Superior temporal gyrus (tissue), 1 donor: Measurements from ENCODE around the gene ZNF615.
A peak's percentile ranks its signal among the peaks of the same experiment; 100 is the strongest.
"Not testable (repeated sequence)": the region's sequence is repeated elsewhere in the genome, so short reads cannot be mapped to it uniquely, and the experiment has no call there.

ENCODE experiments used
- DNase-seq: peaks from one replicate; pipeline ENCODE4 v3.0.0-alpha.2; 2016; ENCODE audit errors: extremely low spot score

Gene ZNF615

DNA sequence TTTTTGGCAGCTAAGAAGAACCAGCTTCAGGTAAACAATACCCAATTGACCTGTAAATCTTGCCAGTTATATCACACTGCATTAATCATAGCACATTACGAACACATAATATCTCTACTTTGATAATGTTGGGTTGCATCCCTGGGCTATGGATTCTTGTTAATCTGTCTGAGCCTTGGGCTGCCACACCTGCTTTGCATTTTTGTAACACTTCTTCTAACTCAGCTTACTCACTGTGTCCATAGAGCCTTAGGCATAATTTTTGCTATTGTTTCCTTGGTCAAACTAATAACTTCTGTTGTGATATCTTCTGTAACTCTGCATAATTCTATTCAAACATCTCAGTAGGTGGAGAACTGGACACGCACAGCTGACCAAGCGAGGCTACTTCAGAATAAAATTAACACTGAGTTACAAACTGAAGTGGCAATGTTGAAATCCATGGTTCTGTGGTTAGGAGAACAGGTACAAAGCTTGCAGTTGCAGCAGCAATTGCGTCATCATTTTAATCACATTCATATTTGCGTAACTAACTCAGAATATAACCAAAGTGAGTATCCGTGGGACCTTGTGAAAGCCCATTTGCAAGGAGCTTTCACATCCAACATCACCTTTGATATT is 27.8 kb downstream of the ZNF615 start:
- no peak for DNase-seq

DNA sequence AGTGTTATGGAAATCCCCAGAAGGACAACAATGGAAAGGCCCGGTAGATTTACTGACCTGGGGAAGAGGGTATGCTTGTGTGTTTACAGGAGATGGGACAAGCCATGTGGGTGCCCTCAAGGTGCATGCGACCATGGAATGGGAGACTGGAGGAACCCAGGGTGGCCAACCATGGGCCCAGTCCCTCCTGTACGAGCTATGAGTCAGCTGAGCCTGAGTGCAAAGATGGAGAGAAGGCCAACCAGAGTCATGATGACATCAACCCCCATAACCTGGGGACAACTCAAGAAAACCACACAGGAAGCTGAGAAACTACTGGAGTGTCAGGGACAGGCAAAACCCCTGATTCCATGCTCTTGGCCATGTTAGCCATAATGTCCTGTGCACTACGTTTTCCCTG is 29.1 kb downstream of the ZNF615 start:
- no peak for DNase-seq

DNA sequence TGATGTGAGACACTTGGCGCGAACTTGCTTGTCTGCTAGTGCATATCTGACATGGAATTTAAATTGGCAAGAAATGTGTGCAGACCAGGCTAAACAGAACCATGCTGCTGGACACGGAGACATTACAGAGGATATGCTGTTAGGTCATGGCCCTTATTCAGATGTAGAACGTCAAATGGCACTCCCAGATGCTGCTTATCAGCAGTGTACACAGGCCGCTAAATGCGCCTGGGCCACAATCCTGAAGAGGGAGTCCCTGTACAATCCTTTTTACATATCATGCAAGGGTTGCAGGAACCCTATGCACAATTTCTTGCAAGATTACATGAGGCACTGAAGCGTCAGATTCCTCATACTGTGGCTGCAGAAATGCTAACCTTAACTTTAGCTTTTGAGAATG is 30.7 kb downstream of the ZNF615 start:
- no peak for DNase-seq

DNA sequence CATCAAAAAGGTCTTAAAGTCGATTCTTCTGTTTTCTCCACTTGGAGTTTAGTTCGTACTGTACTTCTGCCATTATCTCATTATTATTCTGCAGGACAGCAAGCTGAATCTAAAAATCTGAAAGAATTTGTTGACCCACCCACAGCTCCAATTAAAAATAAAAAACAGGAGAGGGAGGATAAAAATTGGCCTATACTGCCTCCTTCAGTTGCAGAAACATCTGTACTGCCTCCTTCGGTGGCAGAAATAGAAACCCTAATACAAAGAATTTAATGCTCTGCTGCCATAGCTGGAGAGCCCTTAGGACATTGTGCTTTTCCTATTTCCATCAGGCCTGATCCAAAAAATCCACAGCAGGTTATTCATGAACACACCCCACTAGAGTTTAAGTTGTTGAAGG is 31.2 kb downstream of the ZNF615 start:
- no peak for DNase-seq

DNA sequence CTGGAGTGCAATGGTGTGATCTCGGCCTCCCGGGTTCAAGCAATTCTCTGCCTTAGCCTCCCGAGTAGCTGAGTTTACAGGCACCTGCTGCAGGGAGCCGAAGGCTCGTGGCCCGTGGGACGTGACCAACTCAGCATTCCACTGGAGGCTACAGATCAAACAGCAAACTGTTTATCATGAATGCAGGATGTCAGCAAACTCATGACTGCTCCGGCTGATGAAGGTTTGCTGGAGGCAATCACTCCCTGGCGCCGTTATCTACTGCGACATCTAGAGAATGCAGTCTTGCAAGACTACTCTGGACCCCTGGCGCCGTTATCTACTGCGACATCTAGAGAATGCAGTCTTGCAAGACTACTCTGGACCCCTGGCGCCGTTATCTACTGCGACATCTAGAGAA is 32.2 kb downstream of the ZNF615 start:
- DNase-seq = not testable (repeated sequence)

DNA sequence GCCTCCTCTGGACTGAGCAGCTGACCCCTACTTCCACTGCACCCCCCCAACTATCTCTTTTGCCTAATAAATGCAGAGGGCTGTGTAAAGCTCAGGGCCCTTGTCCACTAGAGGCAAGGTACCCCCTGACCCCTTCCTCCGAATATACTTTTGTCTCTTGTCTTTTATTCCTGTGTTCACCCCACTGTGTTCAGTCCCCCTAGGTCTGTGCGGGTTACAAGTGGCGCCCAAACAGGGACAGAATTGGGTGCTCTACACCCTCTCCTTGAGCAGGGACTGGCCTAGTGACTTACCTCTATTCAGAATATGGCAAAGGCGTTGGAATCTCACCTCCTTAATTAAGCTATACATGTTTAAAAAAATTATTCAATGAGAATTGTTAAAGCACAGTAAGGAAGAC is 36.4 kb downstream of the ZNF615 start:
- DNase-seq = no peak

DNA sequence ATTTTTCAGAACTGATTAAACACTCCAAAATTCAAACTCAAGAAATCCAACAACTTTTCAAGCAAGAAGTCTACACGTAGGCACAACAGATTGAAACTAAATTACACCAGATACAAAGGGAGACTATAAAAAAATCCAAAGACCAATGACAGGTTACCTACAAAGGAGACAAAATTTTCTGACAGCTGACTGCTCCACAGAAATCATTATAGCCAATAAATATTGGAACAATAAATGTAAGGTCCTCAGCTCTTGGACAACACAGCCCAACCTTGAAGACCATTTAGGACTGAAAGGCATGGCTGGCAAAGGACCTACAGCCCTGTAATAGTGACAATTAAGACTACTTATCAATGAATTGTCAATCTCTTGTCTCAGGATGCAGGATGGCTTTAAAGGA is 37.3 kb downstream of the ZNF615 start:
- DNase-seq = no peak

DNA sequence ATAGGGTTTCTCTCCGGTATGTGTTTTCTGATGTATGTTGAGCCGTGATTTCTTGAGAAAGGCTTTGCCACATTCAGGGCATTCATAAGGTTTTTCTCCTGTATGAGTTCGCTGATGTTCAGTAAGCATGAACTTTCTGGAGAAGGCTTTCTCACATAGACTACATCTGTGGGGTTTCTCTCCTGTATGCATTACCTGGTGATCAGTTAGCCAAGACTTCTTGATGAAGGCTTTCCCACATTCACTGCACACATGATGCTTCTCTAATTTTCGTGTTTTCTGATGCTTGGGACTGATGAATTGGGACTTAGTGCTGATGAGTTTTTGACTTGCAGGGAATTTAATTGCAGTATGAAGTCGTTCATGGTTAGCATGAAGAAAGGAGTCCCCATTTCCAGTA is 42.4 kb downstream of the ZNF615 start:
- no peak for DNase-seq

DNA sequence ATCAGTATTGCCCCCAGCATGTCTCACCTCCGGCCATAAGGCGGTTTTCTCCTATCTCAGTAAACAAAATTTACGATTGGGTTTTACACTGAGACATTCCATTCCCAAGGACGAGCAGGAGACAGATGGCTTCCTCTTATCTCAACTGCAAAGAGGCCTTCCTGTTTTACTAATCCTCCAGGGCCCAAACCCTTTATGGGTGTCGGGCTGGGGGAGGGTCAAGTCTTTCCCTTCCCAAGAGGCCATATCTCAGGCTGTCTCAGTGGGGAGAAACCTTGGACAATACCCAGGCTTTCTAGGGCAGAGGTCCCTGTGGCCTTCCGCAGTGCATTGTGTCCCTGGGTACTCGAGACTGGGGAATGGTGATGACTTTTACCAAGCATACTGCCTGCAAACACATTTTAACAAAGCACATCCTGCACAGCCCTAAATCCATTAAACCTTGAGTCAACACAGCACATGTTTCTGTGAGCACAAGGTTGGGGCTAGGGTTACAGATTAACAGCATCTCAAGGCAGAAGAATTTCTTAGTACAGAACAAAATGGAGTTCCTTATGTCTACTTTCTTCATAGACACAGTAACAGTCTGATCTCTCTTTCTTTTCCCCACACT is 47.3 kb downstream of the ZNF615 start:
- not testable (repeated sequence) for DNase-seq

DNA sequence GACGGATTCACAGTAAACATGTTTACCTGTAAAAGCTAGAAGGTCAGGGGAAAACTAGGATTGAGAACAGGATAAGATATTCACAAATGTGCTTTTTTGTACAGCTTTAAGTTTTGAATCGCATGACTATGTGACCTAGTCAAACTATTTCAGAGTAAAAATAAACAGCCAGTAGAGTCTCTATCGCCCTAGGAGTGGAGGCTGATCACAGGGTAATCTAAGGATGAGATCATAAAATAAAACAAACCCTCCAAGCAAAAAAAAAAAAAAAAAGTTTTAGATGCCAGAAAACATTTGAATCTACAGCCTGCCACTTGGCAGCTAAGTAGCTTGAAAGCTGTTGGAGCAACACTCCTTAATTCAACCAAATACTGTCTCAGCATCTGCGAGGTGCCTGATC is 48.2 kb downstream of the ZNF615 start:
- peak; percentile 11 for DNase-seq

DNA sequence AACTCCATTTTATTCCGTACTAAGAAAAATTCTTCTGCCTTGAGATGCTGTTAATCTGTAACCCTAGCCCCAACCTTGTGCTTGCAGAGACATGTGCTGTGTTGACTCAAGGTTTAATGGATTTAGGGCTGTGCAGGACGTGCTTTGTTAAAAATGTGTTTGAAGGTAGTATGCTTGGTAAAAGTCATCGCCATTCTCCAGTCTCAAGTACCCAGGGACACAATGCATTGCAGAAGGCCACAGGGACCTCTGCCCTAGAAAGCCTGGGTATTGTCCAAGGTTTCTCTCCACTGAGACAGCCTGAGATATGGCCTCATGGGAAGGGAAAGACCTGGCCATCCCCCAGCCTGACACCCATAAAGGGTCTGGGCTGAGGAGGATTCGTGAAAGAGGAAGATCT is 50.2 kb downstream of the ZNF615 start:
- DNase-seq = not testable (repeated sequence)

DNA sequence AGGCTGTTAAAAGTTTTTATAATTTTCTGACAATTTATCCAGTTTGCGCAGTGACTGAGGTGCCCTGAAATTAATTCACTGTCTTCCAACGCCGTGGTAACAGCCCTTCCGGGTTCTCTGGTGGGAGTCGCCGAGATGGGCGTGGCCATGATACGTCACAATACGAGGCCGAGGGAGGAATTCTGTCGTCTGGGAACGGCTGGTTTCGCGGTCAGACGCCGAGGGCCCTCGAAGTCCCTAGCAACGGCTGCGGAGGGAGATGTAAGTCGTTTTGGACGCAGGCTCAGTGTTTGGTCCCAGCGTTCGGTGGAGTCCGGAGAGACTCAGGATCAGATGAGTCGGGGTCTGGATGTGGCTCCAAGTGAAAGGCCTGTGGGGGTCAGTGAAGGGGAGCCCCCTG is 59.0 kb downstream of the ZNF615 start:
- DNase-seq = no peak

DNA sequence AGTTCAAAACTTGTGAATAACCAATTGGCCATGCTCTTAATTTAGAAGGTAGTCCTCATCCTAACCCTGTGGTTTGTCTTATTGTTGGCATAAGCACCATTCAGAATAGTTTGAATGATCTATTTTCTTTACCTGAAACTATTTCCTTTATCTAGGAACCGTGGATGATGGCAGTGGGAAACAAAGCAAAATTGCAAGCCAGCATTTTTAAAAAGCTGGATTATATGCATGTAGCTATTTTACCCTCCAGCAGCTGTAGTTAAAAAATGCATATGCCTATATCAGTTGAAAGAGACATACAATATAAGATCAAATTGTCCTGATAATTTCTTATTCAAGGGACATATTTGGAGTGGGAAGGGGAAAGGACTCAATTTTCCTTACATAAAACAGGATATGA is 61.4 kb downstream of the ZNF615 start:
- DNase-seq = no peak

DNA sequence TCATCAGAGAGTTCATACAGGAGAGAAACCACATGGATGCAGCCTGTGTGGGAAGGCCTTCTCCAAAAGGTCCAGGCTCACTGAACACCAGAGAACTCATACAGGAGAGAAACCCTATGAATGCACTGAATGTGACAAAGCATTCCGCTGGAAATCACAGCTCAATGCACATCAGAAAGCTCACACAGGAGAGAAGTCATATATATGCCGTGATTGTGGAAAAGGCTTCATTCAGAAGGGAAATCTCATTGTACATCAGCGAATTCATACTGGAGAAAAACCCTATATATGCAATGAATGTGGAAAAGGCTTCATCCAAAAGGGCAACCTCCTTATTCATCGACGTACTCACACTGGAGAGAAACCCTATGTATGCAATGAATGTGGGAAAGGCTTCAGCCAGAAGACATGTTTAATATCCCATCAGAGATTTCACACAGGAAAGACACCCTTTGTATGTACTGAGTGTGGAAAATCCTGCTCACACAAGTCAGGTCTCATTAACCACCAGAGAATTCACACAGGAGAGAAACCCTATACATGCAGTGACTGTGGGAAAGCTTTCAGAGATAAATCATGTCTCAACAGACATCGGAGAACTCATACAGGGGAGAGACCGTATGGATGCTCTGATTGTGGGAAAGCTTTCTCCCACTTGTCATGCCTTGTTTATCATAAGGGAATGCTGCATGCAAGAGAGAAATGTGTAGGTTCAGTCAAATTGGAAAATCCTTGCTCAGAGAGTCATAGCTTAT is 63.0 kb downstream of the ZNF615 start:
- no peak for DNase-seq
